GOT3 (cell line): ENCODE data around the gene PRKCH.

Experiments
- DNase-seq: peaks from one replicate; lab custom pipeline; 2025; ENCODE audit warnings: mixed read lengths; lab: John Stamatoyannopoulos, UW

Gene PRKCH

DNA sequence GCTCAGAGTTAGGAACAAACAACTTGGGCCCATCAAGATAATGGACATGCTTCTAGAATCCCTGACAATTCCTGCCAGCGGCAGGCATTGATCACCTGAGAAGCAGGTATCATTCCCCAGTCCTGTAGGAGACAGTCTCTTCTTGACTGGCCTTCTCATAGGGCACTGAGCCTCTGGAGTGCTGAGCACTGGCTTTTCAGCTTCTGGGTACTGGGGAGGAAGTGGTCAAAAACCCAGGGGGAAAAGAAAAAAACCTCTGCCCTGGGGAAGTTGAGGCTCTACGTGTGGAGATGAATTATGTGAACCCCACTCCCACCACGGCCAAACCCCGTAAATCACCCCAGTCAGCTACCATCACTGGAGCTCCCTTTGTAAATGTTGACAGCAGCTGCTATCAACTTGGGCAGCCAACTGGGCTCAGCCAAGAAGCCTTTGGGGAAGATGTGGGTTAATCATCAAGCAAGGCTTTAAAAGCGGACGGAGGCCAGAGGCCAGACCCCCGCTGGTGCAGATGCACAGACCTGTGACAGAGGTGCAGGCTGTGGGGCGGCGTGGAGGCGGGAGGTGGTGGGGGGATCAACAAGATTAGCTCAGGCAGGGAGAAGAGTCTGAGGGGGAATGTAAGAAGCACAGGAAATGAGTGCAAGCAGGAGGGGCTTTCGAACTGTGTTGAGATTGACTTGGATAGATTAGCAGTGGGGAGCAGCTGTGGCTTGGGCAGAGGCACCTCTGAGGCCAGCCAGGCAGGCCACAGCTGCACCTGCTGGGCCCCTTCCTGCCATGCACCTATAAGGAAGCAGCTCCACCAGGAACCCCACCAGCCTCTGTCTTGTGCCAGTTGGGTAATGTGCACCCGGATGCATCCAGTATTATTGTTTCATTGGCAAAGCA lies 268.6 kb downstream of the PRKCH start:
- DNase-seq, result no peak

GRCh38 chr14:61591862-61592261 lies 270.5 kb downstream of the PRKCH start:
- DNase-seq, result no peak

DNA sequence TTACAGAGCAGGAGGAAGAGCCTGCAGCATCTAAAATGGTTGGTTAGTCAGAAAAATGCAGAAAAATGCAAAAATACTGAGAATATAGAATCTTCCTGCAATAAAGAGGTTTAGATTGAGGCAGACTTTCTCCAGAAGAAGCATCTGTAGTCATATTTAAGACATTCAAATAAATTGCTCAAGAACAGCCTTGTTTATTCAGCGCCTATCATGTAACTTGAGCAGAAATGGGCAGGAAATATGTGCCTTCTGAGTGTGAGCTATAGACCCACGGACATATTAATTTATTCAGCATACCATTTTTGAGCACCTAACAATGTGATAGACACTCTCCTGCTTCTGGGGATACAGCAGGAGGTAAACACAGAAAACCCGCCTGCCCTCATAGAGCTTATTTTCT lies 272.0 kb downstream of the PRKCH start:
- DNase-seq, result no peak

- DNase-seq, result no peak
These were observed 275.6 kb downstream of the PRKCH start for GRCh38 chr14:61596990-61597389.

- DNase-seq, result no peak
These were observed 277.6 kb downstream of the PRKCH start for GRCh38 chr14:61598980-61599379.

DNA sequence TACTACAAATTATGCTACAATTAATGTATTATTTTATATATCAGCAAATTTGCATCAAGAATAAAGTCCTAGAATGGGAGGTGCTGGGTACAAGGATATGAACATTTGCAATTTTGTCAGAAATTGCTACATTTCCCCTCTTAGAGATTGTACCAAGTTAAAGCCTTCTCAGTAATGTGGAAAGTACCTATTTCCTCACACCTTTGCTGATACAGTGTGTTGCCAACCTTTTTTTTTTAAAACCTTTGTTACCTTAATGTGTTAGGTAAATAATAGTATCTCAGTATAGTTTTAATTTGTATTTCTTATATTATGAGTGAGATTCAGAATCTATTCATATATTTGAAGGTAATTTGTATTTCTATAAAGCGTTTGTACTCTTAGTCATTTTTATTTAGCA lies 278.6 kb downstream of the PRKCH start:
- no peak for DNase-seq
